ENCODE data around the gene EIF3M. TPM values are rescaled to one million over a fixed set of nuclear protein-coding genes. Genes with fewer than 3 reads are reported as not detected.
A peak's percentile ranks its signal among the peaks of the same experiment; 100 is the strongest.

Gene EIF3M
- total RNA-seq, 4 donors from 2014 or later, result 207 to 584 (median 432) TPM

GRCh38 chr11:32575070-32575469 lies 8.6 kb upstream of the EIF3M start:
- WGBS, 2 donors, result 42 to 60% methylated on average over 2 of the region's 2 CpGs
- DNase-seq, result no peak
- no peak overlapping the region for H3K27ac ChIP-seq
- H3K9me3 ChIP-seq, result no peaks in the 10 kb centered on the region
- intact Hi-C loops (cut with DNase I), result no loop called here
- TF ChIP-seq POLR2A (IDR thresholded peaks at IDR 0.05), result no peak
- no peak for TF ChIP-seq CTCF (IDR thresholded peaks at IDR 0.05)
- H3K27me3 ChIP-seq, result peaks cover 0 to 52% (median 0%) of the 10 kb centered on the region in 4 donors
- no peak overlapping the region for H3K4me3 ChIP-seq
- no peaks in the 10 kb centered on the region for H3K36me3 ChIP-seq
- H3K4me1 ChIP-seq, result no peaks in the 10 kb centered on the region

GRCh38 chr11:32576456-32576855 lies 7.2 kb upstream of the EIF3M start:
- Histone ChIP-seq H3K27ac (no peak overlapping the region), H3K9me3 (no peaks in the 10 kb centered on the region), H3K4me1 (no peaks in the 10 kb centered on the region), H3K36me3 (no peaks in the 10 kb centered on the region), H3K4me3 (no peak overlapping the region), H3K27me3 (peaks cover 0 to 41% (median 0%) of the 10 kb centered on the region in 4 donors)
- intact Hi-C loops (cut with DNase I), result no loop called here
- WGBS, 2 donors, result 82 to 86% methylated on average over 1 of the region's 1 CpG
- no peak for DNase-seq
- TF ChIP-seq POLR2A (IDR thresholded peaks at IDR 0.05), result no peak
- TF ChIP-seq CTCF (IDR thresholded peaks at IDR 0.05), result no peak

- Histone ChIP-seq H3K9me3 (no peaks in the 10 kb centered on the region), H3K27ac (no peak overlapping the region), H3K27me3 (peaks cover 0 to 29% (median 0%) of the 10 kb centered on the region in 4 donors), H3K4me3 (no peak overlapping the region), H3K4me1 (peaks cover 0 to 20% (median 10%) of the 10 kb centered on the region in 3 donors), H3K36me3 (no peaks in the 10 kb centered on the region)
- WGBS, 2 donors, result 57 to 66% methylated on average over 2 of the region's 2 CpGs
- intact Hi-C loops (cut with DNase I), result no loop called here
- TF ChIP-seq POLR2A (IDR thresholded peaks at IDR 0.05) (no peak), CTCF (IDR thresholded peaks at IDR 0.05) (no peak)
- DNase-seq, result no peak
Observed at GRCh38 chr11:32580967-32581366, 2.7 kb upstream of the EIF3M start.

GRCh38 chr11:32581556-32581955 lies 2.1 kb upstream of the EIF3M start:
- Histone ChIP-seq H3K4me3 (no peak overlapping the region), H3K27me3 (peaks cover 0 to 24% (median 0%) of the 10 kb centered on the region in 4 donors), H3K4me1 (peaks cover 0 to 26% (median 16%) of the 10 kb centered on the region in 3 donors), H3K27ac (peak overlapping the region in 2 of 4 donors; percentile 30 to 46), H3K36me3 (no peaks in the 10 kb centered on the region), H3K9me3 (no peaks in the 10 kb centered on the region)
- no peak for DNase-seq
- TF ChIP-seq CTCF (IDR thresholded peaks at IDR 0.05), result no peak
- WGBS, 2 donors, result 58 to 65% methylated on average over 3 of the region's 3 CpGs
- intact Hi-C loops (cut with DNase I), result no loop called here

- TF ChIP-seq CTCF (IDR thresholded peaks at IDR 0.05) (no peak), POLR2A (IDR thresholded peaks at IDR 0.05) (no peak)
- Histone ChIP-seq H3K27me3 (peaks cover 0 to under 1% (median 0%) of the 10 kb centered on the region in 4 donors), H3K4me1 (peaks cover 0 to 34% (median 18%) of the 10 kb centered on the region in 3 donors), H3K4me3 (peak overlapping the region; percentile 64 to 94 (median 88)), H3K27ac (peak overlapping the region in 1 of 4 donors; percentile 95), H3K36me3 (peaks cover 0 to 18% (median 3%) of the 10 kb centered on the region in 3 donors), H3K9me3 (no peaks in the 10 kb centered on the region)
- DNase-seq, result no peak
- intact Hi-C loops (cut with DNase I), result no loop called here
- WGBS, 2 donors, result 11 to 13% methylated on average over 7 of the region's 7 CpGs
Observed at GRCh38 chr11:32584921-32585320, 1.3 kb downstream of the EIF3M start.

Measured in esophagus squamous epithelium (tissue), 5 donors.